GM20000 (cell line): ENCODE data around the gene C19orf12.
A peak's percentile ranks its signal among the peaks of the same experiment; 100 is the strongest.
"Not testable (repeated sequence)": the region's sequence is repeated elsewhere in the genome, so short reads cannot be mapped to it uniquely, and the experiment has no call there.

ENCODE experiments used
- DNase-seq: peaks from one replicate; pipeline ENCODE4 v3.0.0; 2012; ENCODE audit warnings: low spot score
- TF ChIP-seq, protein P1 (sequence below): IDR thresholded peaks from 2 replicates; pipeline ENCODE4 v1.5.1; 2012; ENCODE audit warnings: mild to moderate bottlenecking, control low read depth; ENCODE audit errors: extremely low read depth, missing control alignments

The C19orf12 gene

DNA sequence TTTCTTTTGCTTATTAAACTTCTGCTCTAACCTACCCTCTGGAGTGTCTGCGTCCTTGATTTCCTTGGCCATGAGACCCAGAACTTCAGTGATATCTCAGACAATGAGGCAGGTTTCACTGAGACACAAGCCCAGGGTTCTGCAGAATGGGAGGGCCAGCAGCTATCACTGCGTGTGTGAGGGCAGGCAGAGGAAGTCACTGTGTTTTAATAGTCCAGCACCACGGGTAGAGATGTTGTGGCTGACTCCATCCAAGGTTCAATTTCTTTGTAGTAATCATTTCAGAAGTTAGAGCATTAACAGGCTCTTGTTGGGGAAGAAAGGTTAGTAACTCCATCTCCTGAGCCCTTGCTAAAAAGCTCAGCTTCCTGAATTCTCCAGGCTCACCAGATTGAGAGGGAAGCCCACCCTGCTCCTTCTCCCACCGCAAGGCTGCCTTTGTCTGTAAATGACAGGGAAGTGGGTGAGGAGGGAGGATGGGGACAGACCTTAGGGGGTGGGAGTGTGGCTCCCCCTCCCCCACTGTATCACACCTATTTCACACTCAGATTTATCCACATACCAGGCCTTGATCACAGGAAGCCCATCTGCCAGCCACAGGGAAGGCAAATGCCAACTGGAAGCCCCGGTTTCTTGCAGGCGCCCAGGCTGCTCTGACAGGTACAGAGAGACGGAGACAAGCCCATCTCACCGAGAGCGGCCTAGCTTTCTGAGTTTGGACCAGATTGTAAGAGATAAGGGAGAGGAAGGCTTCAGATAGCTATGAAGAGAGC, 2.1 kb downstream of the C19orf12 start:
- DNase-seq, result no peak
- TF ChIP-seq, protein P1, sequence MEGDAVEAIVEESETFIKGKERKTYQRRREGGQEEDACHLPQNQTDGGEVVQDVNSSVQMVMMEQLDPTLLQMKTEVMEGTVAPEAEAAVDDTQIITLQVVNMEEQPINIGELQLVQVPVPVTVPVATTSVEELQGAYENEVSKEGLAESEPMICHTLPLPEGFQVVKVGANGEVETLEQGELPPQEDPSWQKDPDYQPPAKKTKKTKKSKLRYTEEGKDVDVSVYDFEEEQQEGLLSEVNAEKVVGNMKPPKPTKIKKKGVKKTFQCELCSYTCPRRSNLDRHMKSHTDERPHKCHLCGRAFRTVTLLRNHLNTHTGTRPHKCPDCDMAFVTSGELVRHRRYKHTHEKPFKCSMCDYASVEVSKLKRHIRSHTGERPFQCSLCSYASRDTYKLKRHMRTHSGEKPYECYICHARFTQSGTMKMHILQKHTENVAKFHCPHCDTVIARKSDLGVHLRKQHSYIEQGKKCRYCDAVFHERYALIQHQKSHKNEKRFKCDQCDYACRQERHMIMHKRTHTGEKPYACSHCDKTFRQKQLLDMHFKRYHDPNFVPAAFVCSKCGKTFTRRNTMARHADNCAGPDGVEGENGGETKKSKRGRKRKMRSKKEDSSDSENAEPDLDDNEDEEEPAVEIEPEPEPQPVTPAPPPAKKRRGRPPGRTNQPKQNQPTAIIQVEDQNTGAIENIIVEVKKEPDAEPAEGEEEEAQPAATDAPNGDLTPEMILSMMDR, result no peak

DNA sequence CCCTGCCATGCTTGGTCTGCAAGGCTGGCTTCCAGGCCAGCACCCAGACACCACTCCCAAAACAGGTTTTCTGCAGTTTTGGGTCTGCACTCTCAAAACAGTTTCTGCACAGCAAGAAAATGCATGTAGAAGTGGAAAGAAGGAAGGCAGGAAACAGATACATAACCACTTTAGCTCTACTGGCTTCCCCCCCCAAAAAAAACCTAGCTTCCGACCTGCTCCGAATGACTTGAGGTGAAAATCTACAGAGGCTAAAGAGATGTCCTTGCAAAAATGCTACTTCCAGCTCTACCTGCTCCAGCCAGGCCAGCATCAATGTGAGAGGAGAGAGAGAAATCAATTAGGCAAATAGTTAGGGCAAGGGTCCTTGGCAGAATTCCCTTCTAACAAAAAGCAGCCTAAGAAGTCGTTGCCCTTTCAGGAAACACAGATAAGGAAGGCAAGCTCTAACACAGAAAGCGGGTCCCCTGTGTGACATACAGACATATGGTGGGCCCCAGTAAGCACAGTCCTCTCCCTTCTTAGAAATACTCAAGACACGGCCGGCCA, 3.4 kb downstream of the C19orf12 start:
- DNase-seq, result no peak
- TF ChIP-seq, protein P1, result no peak

DNA sequence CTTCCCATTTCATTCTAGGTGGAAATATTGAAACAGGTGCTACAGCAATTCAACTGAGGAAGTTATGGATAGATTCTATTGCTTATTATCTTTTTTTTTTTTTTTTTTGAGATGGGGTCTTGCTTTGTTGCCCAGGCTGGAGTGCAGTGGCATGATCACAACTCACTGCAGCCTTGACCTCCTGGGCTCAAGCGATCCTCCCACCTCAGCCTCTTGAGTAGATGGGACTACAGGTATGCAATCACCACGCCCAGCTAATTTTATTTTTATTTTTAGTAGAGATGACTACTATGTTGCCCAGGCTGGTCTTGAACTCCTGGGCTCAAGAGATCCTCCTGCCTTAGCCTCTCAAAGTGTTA, 5.6 kb downstream of the C19orf12 start:
- DNase-seq, result not testable (repeated sequence)

DNA sequence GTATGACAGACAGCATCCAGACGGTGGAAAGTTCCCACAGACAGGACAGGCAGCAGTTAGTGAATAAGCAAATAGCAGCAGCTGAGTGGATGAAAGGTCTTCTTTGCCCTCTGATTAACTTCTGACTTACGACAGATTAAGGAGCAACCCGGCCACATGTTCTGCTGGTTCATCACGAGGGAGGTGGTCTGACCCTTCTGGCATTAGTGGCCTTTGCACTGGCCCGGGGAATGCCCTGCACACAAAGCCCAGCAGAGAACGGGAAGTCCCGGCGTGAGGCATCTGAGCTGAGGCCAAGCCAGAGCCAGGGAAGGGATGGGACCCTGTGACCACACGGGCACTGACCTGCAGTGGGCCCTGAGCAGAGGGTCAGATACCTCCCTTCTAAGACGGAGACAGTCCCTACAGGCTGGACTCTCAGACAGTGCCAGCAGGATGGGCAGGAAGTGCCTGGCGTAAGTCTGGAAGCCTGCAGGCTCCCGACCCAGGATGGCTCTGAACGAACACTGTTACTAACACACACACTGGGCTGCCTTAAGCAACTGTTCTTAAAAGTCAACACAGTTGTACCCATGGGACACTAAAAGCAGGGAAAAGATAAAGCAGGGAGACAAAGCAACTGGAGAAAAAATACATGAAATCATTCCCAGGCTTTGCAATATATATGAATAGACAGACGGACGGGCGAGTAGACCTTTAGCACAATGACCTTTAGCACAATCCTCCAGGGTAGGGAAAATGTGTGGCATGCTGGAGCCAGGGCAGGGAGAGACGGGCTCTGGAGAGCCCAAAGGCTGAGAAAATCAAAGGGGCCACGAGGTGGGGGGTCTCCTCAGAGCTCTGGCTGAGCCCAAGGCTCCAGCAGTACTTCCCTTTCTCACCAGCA, 6.3 kb downstream of the C19orf12 start:
- TF ChIP-seq, protein P1, result no peak
- DNase-seq, result no peak

DNA sequence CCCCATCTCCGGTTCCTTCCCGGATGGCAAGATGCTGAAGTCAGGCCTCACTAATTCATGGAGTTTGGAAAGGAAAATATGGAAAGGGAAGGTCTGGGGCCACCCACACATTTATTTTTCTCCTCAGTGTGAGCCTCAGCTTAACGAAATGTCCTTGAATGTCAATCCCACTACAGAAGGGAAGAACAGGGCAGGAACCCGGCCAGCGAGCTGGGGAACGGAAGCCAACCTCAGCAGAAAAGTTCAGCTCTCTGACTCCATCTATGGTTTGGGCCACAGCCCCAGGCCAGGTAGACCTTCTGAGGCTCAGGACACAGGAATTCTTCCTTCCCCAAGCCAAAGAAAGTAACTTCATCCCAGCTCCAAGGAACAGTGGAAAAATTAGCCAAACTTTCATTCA, 8.4 kb downstream of the C19orf12 start:
- TF ChIP-seq, protein P1, result no peak

DNA sequence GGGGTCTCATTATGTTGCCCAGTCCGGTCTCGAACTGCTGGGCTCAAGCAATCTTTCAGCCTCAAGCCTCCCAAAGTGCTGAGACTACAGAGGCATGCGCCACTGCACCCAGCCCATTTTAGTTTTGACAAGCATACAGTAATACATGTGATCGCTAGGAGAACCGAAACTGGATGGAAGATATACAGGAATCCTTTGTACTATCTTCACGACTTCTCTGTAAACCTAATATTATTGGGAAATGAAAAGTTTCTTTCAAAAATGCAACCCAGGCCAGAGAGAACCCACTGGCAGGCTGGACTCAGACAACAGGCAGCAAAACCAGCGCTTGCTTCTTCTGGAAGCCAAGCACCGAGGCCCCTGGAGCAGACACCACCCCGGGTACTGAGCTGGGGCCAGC, 9.4 kb downstream of the C19orf12 start:
- no peak for DNase-seq
- TF ChIP-seq, protein P1, result no peak

More for the DNA sequence above, 8.4 kb downstream of the C19orf12 start:
- no peak for DNase-seq

DNA sequence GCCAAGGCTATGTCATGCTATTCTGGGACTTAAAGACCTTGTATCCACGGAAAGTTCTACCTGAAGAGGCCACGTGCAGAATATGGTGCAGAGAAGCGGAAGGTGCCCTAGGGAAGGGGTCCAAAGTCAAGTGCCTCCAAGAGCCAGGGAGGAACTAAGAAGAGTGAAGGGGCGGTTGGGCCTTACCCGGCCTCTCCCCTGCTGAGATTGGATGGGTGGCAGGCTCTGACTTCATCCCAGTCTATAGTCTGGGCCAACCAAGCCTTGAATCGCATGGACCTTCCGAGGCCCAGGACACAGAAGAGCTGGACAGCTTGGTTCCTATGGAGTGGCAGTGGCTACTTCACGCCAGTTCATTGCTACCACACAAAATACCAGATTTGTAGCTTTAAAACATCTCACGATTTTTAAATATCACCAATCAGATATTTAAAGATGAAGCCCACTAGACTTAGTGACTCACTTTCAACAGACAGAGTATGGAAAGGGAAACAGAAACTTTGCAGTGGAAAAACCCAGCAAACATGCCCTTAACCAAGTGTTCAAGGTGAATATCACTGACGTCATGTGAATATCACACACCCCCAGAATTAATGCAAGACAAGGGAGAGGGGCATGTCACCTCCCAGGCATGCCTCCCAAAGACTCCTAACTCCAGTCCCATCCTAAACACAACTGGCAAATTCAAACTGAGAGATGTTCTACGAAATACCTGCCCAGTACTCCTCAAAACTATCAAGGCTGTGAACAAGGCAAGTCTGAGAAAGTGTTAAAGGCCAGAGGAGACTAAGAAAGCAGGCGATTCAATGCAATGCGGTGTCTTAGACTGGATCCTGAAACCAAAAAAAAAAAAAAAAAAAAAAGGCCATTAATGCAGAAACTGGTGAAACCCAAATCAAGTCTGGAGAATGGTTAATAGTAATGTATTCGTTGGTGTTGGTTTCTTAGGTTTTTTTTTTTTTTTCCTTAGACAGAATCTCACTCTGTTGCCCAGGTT, 10.2 kb downstream of the C19orf12 start:
- peak; percentile 65 for DNase-seq
- TF ChIP-seq, protein P1, result no peak
